Measurements from ENCODE around the gene REG4.

DNA sequence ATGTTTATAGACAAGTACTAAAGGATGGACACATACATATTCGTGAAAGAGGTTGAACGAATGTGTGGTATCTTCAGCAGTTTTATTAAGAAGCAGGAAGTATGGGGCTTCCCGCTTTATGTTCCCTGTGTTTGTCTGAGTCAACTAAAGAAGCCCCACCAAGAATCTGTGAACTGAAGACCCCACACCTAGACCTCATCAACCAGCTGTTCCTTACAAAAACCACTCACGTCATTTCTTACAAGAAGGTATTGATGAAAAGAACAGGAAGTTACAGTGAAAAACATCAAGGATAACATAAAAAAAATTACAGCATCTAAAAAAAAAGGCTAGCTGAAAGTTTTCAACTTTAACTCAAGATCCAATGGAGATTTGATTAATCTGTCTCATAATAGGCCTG, 12.3 kb downstream of the REG4 start:
- TF ChIP-seq, protein P1, sequence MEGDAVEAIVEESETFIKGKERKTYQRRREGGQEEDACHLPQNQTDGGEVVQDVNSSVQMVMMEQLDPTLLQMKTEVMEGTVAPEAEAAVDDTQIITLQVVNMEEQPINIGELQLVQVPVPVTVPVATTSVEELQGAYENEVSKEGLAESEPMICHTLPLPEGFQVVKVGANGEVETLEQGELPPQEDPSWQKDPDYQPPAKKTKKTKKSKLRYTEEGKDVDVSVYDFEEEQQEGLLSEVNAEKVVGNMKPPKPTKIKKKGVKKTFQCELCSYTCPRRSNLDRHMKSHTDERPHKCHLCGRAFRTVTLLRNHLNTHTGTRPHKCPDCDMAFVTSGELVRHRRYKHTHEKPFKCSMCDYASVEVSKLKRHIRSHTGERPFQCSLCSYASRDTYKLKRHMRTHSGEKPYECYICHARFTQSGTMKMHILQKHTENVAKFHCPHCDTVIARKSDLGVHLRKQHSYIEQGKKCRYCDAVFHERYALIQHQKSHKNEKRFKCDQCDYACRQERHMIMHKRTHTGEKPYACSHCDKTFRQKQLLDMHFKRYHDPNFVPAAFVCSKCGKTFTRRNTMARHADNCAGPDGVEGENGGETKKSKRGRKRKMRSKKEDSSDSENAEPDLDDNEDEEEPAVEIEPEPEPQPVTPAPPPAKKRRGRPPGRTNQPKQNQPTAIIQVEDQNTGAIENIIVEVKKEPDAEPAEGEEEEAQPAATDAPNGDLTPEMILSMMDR (conservative IDR thresholded peaks at IDR 0.05; ENCODE audit: low read length) = no peak
- TF ChIP-seq EZH2phosphoT487 (IDR thresholded peaks at IDR 0.05; ENCODE audit: borderline replicate concordance) = no peak
